Esophagus mucosa (tissue), 1 donor: ENCODE measurements around the gene FAM120A. TPM values are rescaled to one million over a fixed set of nuclear protein-coding genes. Genes with fewer than 3 reads are reported as not detected.
"Not testable (repeated sequence)": the region's sequence is repeated elsewhere in the genome, so short reads cannot be mapped to it uniquely, and the experiment has no call there.

ENCODE experiments used
- ATAC-seq: fragments of 200-7000 bp; cut with Tn5 transposase; one replicate; pipeline ENCODE4 v1.9.1; 2020
- total RNA-seq: library from RNA; stranded (reverse); gene quantifications from one replicate; pipeline ENCODE4 v1.2.4, GENCODE V29; 2023
- donor health status: DM: yes; HTN: yes; CAD: no.

Gene FAM120A
- total RNA-seq, 1 donor from 2014 or later = 75.8 TPM

GRCh38 chr9:93512170-93512812 lies 60.8 kb downstream of the FAM120A start:
- not testable (repeated sequence) for ATAC-seq

- no peak for ATAC-seq
These were observed 62.1 kb downstream of the FAM120A start for GRCh38 chr9:93513606-93514005.

GRCh38 chr9:93517331-93517730 lies 65.8 kb downstream of the FAM120A start:
- ATAC-seq = no peak

GRCh38 chr9:93520523-93520922 lies 69.0 kb downstream of the FAM120A start:
- no peak for ATAC-seq

DNA sequence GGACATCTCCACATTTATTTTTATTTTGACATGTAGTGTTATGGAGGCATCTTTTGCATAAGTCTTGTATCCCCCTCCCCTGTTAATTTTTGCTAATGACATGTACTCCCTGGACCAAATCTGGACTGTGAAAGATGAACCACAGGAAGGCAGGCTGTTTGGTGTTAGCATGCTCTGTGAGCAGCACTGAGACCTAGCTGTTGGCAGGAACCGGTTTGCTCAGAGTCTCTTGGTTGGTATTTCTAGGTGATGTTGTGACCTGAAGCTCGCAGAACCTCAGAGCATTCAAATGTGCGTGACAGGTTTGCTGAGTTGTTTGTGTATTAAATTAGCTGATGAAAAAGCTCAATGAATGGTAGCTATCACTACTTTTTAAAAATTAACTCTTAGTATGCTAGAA lies 71.3 kb downstream of the FAM120A start:
- no peak for ATAC-seq

DNA sequence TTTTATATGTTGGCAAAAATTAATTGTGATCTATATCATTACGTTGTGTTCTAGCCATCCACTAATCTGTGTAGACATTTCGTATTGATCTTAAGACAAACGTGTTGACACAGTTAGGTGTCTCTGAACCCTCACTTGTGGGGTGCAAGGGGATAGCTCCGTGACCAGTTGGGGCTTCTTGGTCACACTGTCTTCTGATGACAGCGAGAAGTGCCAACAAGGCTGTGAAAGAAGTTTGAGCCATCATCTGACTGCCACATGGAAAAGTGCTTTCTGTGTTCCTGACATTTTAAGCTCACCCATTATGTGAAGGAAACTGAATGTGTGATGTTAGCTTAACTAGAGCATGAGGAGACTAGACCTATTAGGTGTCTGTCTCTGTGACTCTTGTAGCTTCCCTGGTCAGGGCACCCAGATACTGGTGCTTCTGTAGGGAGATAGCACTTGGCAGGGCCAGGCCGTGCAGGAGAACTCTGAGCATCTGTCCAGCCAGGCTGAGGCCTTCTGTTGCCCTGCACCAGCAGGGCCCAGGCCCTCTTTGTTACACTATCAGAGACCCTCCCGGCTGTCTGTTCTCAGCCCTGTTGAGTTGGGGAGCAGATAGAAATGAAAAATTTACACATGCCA lies 72.1 kb downstream of the FAM120A start:
- no peak for ATAC-seq

GRCh38 chr9:93525476-93525875 lies 74.0 kb downstream of the FAM120A start:
- ATAC-seq = no peak

GRCh38 chr9:93531374-93531773 lies 79.9 kb downstream of the FAM120A start:
- no peak for ATAC-seq

- no peak for ATAC-seq
These were observed 80.7 kb downstream of the FAM120A start for GRCh38 chr9:93532141-93532540.

DNA sequence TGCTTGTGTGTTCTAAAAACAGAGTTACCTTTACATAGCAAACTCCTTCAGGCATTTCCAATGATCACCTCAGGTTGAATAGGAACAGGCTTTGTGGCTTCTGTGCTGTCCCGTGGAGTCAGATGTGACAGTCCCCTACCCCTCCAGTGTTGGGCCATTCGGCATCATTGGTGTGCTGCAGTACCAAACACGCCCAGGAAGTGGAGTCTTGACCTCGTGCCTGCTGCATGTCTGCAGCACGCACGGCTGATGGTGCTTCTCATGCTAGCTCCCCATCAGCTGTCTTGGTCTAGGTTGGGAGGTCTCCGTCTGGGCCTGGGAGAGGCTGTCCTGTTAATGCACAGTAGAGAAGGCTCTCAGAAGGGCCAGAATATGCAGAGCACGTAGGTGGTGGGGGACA lies 82.4 kb downstream of the FAM120A start:
- no peak for ATAC-seq

- ATAC-seq = no peak
These were observed 84.7 kb downstream of the FAM120A start for GRCh38 chr9:93536167-93536566.

DNA sequence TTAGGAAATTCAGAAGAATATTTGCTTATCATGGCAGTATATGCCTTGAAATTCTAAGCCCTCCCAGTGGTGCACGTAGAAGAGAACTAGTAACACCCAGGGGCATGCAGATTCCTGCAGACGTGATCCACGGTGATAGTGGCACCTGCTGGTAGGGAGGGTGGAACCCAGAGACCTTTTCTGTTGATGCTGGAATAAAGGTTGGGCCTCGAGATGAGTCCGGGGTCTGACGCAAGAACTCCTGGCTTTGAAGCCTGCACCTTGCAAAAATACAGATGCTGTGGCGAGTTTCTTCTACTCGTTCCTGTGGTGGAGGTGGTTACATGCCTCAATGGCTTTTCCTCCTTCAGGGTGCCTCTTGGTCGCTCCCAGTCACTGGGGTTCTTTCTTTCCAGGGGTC lies 85.4 kb downstream of the FAM120A start:
- ATAC-seq = peak; percentile 35

- ATAC-seq = no peak
These were observed 88.8 kb downstream of the FAM120A start for GRCh38 chr9:93540305-93540704.

DNA sequence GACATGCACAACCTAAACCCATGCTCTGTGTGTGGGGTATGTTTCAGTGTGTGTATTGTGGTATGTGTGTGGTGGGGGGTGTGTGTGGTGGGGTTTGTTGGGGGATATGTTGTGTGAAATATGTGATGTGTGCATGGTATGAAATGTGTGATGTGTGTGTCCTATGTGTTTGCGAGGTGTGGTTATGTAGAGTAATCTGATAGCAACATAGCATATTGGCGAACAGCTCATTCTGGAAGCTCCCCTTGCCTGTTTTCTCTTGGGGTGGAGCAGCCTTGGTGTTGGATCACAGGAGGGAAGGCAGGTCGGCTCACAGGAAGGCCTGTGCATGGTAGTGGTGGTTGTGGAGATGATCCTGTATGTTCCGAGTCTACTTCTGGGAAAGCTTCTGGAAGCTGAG lies 89.5 kb downstream of the FAM120A start:
- no peak for ATAC-seq

GRCh38 chr9:93541581-93542349 lies 90.3 kb downstream of the FAM120A start:
- no peak for ATAC-seq

- ATAC-seq = peak; percentile 49
These were observed 91.6 kb downstream of the FAM120A start for GRCh38 chr9:93543117-93543516.

DNA sequence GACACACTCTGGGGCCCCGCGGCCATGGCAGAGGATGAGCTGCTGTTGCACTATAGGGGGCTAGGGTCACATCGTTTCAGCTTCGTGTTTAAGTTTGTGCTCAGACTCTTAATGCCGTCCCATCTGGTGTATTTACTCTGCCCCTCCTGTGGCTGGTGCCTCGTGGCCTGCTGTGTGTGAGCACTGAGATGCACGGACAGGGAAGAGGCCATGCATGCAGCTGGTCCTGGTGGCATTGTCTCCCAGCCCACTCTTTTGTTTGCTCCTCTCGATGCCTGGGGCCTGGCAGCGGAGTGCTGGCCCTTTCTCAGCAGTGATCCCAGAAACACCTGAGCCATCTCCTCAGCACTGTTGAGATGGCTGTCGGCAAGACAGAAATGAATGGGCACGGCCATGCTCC lies 94.9 kb downstream of the FAM120A start:
- ATAC-seq = no peak

DNA sequence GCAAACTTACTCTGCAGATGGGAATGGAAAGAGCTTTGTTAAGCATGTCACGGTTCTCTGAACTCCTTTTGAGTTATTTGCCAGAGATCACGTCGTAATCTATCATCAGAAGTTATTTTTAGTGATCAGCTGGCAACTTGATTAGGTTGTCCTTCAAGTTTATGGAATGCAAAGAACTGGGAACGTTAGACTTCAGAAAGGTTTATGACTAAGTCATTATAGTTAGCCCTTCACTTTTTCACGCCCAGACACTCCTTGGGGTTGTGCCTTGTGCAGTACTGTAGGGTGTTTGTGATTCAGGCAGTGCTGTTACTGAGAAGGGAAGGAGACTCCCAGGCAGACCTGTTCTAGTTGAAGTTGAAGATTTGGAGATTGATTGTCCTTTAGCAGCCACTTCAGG lies 98.1 kb downstream of the FAM120A start:
- ATAC-seq = peak; percentile 98

DNA sequence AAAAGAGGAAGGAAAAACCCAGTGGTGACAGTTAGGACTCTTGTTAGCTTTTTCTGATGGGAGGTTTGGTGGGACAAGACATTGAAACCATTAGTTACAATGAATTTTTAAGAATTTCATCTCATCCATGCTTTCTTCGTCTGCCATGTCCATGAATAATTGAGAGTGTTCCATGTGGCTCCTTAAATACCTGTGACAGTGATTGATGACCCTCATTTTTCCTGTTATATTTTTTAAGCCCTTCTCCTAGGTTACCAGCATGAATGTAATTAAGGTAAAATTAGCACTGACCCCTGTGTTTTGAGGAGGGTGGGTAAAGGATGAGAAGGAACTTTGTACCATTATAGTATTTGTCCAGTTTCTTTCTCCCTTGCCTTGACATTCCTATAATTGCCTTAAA lies 101.4 kb downstream of the FAM120A start:
- ATAC-seq = no peak

DNA sequence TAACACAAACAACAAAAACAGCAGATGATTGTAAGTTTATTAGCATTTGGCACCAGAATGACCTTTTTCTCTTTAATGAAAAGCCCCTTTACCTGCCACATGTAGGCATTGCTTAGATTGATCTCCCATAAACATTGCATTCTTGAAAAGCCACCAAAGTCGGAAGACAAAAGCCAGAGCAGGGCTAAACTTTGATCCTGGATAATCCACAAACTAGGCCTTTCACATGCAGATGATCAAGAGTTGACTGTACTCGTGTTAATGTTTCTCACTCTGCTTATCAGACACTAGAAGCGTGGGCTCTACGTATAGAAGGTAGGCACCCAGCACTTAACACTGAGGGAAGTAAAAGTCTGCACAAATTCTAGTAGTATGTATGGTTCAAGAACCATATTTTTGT lies 103.9 kb downstream of the FAM120A start:
- ATAC-seq = no peak

GRCh38 chr9:93557366-93558137 lies 106.1 kb downstream of the FAM120A start:
- ATAC-seq = no peak

- no peak for ATAC-seq
These were observed 107.0 kb downstream of the FAM120A start for GRCh38 chr9:93558503-93558902.

- no peak for ATAC-seq
These were observed 109.5 kb downstream of the FAM120A start for GRCh38 chr9:93560991-93561390.
